Stomach smooth muscle (tissue), 2 donors: ENCODE data around the gene ACP4.
"Not testable (repeated sequence)": the region's sequence is repeated elsewhere in the genome, so short reads cannot be mapped to it uniquely, and the experiment has no call there.

ENCODE experiments used
- H3K27ac ChIP-seq: one replicate; pipeline ENCODE4 v1.7.0; 2013; ENCODE audit warnings: mild to moderate bottlenecking, low read length, inconsistent platforms
- H3K27me3 ChIP-seq, 2 donors: one replicate each; pipeline ENCODE4 v1.7.0; 2013; ENCODE audit warnings: low read length in 2 of 2; ENCODE audit not compliant: insufficient read depth in 2 of 2, control insufficient read depth in 1 of 2
- H3K36me3 ChIP-seq, 2 donors: one replicate each; pipeline ENCODE4 v1.7.0; 2013; ENCODE audit warnings: low read length in 2 of 2; ENCODE audit not compliant: control insufficient read depth in 2 of 2, insufficient read depth in 2 of 2
- H3K4me1 ChIP-seq: one replicate; pipeline ENCODE4 v1.7.0; 2013; ENCODE audit warnings: low read length; ENCODE audit not compliant: control insufficient read depth, insufficient read depth
- H3K4me3 ChIP-seq, 2 donors: one replicate each; pipeline ENCODE4 v1.7.0; 2013; ENCODE audit warnings: low read length in 2 of 2
- H3K9ac ChIP-seq, 2 donors: one replicate each; pipeline ENCODE4 v1.7.0; 2013; ENCODE audit warnings: low read length in 2 of 2, mild to moderate bottlenecking in 1 of 2
- H3K9me3 ChIP-seq, 2 donors: one replicate each; pipeline ENCODE4 v1.7.0; 2013; ENCODE audit warnings: low read length in 2 of 2; ENCODE audit not compliant: control insufficient read depth in 2 of 2
- donor health status: healthy.
- donor health status: Pancreatic carcinoma.

The ACP4 gene

DNA sequence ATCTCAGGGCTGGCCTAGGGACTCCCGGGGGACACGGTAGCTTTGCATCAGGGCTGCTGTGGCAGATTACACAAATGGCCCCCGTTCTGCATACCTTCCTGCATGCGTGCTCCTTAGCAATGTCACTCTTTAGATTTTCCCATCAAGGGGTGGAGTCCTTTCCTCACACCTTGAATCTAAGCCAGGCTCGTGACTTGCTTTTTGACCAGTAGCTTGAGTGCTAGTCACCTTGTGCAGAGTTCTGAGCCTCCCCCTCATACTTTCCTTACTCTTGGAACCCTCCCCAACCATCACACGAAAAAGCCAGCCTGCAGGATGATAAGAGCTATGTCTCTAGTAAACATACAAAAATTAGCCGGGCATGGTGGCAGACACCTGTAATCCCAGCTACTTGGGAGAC lies 16.8 kb upstream of the ACP4 start:
- H3K4me1 ChIP-seq, H3K4me3 ChIP-seq, H3K9me3 ChIP-seq, H3K9ac ChIP-seq, H3K27ac ChIP-seq, H3K36me3 ChIP-seq: not testable (repeated sequence)
- peaks cover 14 to 25% of the 10 kb centered on the region in 2 donors for H3K27me3 ChIP-seq

DNA sequence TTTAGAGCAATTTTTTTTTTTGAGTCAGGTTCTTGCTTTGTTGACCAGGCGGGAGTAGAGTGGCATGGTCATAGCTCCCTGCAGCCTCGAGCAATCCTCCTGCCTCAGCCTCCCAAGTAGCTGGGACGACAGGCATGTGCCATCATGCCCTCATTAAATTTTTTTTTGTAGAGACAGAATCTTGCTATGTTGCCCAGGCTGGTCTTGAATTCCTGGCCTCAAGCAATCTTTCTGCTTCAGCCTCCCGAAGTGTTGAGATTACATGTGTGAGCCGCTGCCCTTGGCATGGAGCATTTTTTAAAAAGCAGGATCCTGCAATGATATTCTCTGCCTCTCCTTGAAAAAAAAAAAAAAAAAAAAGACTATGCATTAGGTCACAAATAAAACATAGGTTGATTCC lies 14.1 kb upstream of the ACP4 start:
- peaks cover 3 to 5% of the 10 kb centered on the region in 2 donors for H3K9me3 ChIP-seq
- no peak overlapping the region for H3K27ac ChIP-seq
- H3K9ac ChIP-seq: no peak overlapping the region
- H3K27me3 ChIP-seq: peaks cover 39 to 43% of the 10 kb centered on the region in 2 donors
- no peaks in the 10 kb centered on the region for H3K36me3 ChIP-seq
- no peaks in the 10 kb centered on the region for H3K4me1 ChIP-seq
- no peak overlapping the region for H3K4me3 ChIP-seq

DNA sequence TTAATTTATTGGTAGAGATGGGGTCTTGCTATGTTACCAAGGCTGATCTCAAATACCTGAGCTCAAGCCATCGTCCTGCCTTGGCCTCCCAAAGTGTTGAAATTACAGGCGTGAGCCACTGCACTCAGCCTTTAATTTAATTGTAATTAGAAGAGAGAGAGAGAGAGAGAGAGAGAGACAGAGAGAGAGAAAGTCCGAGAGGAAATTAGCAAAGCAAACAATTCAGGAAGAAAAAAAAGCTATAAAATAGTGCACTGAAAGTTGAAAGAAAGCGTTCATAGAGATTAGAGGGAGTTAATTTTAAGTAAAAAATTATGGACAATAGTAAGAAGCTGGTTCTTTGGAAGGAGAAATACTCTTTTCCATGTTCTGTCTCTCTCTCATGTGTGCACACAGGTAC lies 13.0 kb upstream of the ACP4 start:
- no peak overlapping the region for H3K4me3 ChIP-seq
- peaks cover 39 to 40% of the 10 kb centered on the region in 2 donors for H3K27me3 ChIP-seq
- H3K4me1 ChIP-seq: no peaks in the 10 kb centered on the region
- peaks cover 3 to 4% of the 10 kb centered on the region in 2 donors for H3K9me3 ChIP-seq
- no peak overlapping the region for H3K9ac ChIP-seq
- H3K27ac ChIP-seq: no peak overlapping the region
- no peaks in the 10 kb centered on the region for H3K36me3 ChIP-seq

DNA sequence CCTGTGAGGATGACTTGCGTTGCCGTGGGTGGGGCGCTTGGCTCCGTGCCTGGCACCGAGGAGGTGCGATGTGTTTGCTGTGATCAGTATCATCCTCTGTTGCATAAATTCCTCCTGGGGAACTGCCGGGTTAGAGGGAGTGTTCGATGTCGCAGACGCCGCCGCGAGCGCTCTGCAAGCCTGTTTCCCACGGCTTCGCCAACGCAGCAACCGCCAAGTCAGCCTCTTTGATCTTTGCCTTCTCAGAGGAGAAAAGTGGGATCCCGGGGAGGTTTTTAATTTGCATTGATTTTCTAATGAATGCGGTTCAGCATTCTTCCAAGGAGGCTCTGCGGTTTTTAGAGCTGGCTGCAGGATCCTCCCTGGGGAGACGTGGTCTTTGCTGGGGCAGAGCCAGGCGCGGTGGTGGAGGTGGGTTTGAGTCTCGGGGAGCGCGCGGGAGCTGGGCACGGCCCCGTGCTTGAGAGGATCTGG lies 12.3 kb upstream of the ACP4 start:
- Histone ChIP-seq H3K4me3 (no peak overlapping the region), H3K9me3 (no peaks in the 10 kb centered on the region), H3K36me3 (no peaks in the 10 kb centered on the region), H3K9ac (no peak overlapping the region), H3K4me1 (no peaks in the 10 kb centered on the region), H3K27ac (no peak overlapping the region), H3K27me3 (peaks cover 41 to 43% of the 10 kb centered on the region in 2 donors)

DNA sequence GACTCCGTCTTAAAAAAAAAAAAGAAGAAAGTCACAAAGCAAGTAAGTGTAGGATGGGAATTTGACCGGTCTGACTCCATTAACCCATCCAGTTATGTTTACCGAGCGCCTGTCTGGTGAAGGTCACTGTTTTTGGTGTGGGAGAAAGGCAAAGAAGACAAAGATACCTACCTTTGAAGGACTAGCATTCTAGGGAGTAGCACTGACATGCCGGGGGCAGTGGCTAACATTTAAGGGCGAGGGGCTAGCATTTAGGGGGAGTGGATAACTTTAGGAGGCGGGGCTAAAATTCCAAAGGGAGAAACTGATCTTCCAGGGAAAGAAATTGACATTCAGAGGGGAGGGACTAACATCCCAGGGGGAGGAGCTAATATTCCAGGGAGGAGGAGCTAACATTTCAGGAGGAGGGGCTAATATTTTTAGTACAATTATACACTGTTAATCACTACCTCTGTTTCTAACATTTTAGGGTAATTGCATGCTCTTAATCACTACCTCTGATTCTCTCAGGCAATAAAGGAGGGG lies 11.2 kb upstream of the ACP4 start:
- Histone ChIP-seq H3K9me3 (no peaks in the 10 kb centered on the region), H3K27ac (no peak overlapping the region), H3K4me3 (no peak overlapping the region), H3K27me3 (peaks cover 37 to 45% of the 10 kb centered on the region in 2 donors), H3K36me3 (no peaks in the 10 kb centered on the region), H3K4me1 (peaks cover 3% of the 10 kb centered on the region), H3K9ac (no peak overlapping the region)

DNA sequence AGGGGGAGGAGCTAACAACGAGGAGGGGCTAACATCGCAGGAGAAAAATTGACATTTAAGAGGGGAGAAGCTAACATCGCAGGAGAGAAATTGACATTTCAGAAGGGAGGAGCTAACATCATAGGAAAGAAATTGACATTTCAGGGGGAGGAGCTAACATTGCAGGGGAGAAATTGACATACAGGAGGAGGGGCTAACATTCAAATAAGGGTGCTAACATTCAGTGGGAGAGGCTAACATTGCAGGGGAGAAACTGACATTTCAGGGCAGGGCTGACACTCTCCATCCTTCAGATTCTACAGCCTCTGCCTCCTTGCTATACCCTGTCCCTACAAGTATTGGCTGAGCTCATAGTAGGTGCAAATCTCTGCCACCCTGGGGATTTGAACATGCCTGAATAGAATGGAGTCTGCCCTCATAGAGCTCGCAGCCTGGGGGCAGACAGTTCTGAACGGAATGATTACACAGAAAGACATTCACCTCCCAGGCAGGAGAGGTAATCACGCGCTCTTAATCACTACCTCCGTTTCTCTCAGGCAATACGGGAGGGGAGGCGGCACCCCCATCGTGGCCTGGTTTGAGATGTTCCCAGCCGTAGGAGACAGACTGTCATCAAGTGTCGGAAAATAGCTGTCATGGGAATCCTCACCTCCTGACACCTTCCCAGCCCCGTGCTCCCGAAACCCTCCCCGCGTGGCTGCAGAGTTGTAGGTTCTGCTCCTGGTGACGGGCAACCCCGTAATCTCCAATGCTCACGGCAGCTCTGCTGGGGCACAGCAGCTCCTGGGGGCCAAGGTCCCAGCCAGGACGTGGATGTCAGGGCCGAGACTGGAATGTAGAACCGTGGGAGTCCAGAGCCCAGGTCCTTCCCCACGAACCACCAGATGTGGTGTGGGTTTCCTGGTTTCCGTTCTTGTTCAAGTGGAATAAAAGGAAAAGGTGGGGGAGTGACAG lies 10.4 kb upstream of the ACP4 start:
- H3K9me3 ChIP-seq: no peaks in the 10 kb centered on the region
- H3K9ac ChIP-seq: no peak overlapping the region
- no peak overlapping the region for H3K27ac ChIP-seq
- H3K4me3 ChIP-seq: no peak overlapping the region
- peaks cover 3% of the 10 kb centered on the region for H3K4me1 ChIP-seq
- no peaks in the 10 kb centered on the region for H3K36me3 ChIP-seq
- H3K27me3 ChIP-seq: peaks cover 36 to 44% of the 10 kb centered on the region in 2 donors

DNA sequence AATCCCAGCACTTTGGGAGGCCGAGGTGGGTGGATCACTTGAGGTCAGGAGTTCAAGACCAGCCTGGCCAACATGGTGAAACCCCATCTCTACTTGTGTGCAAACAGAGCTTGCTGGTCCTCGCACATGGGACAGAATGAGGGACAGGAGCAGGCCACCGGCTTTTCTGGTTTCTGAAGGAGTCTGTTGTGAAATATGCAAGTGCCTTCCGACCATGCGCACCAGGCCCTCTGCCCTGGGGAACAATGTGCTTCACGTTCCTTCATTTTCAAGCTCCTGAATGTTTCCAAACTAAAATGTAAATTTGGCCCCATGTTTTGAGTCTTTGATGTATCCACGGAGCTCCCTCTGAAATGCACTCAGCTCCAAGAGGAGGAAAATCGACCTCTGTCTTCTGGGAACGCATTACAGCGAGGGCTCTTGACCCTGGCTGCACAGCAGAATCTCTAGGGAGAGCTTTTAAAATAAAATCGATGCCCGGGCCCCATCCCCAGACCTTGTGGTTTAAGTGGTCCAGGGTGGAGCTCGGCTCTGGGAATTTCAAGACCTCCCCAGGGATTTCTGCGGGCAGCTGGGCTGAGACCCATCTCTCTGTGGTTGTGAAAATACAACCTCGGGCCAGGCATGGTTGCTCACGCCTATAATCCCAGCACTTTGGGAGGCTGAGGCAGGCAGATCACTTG lies 9.3 kb upstream of the ACP4 start:
- H3K9me3 ChIP-seq: no peaks in the 10 kb centered on the region
- no peaks in the 10 kb centered on the region for H3K36me3 ChIP-seq
- peaks cover 34 to 41% of the 10 kb centered on the region in 2 donors for H3K27me3 ChIP-seq
- no peak overlapping the region for H3K9ac ChIP-seq
- no peak overlapping the region for H3K27ac ChIP-seq
- no peak overlapping the region for H3K4me3 ChIP-seq
- H3K4me1 ChIP-seq: peaks cover 3% of the 10 kb centered on the region

DNA sequence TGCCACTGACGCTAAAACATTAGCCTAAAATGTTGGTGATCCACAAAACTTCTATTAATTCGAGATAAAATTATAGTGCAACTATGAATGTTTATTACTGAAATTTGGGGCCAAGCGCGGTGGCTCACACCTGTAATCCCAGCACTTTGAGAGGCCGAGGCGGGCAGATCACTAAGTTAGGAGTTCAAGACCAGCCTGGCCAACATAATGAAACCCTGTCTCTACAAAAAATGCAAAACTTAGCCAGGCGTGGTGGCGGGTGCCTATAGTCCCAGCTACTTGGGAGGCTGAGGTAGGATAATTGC lies 6.4 kb upstream of the ACP4 start:
- H3K4me3 ChIP-seq, H3K9ac ChIP-seq, H3K27ac ChIP-seq, H3K36me3 ChIP-seq, H3K4me1 ChIP-seq, H3K9me3 ChIP-seq: not testable (repeated sequence)
- H3K27me3 ChIP-seq: peaks cover 24 to 27% of the 10 kb centered on the region in 2 donors

DNA sequence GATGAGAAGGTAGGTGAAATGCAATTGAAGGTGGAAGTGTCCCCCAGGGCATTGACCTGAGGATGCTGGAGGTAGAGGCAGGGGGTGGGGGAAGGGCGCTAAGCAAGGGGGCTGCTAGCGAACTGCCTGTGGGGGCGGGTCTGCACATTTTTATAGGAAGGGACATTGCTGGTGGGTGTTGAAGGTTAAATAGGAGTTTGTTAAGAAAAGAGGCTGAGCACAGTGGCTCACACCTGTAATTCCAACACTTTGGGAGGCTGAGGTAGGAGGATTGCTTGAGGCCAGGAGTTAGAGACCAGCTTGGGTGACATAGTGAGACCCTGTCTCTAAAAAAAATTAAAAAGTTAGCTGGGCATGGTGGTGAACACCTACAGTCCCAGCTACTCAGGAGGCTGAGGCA lies 5.5 kb upstream of the ACP4 start:
- Histone ChIP-seq H3K4me1 (peaks cover 3% of the 10 kb centered on the region), H3K9ac (no peak overlapping the region), H3K27me3 (peaks cover 16 to 18% of the 10 kb centered on the region in 2 donors), H3K4me3 (no peak overlapping the region), H3K36me3 (no peaks in the 10 kb centered on the region), H3K9me3 (no peaks in the 10 kb centered on the region), H3K27ac (no peak overlapping the region)

DNA sequence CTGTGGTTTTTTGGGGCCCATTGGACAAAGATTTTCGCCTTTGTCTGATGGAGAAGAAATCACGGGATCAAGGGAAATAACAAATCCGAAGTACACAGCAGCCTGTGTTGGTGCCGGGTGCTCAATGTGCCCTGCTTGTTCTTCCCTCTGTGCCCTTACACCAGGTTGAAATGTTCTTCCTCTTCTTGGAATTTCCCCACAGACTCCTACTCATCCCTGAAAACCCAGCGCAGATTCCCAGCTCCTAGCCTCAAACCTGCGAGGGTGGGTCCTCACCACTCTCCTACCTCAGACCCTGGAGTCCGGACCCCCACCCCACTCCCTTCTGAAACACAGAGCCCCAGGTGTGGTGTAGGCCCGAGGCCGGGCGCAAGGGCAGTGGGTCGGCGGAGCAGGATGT lies 4.9 kb upstream of the ACP4 start:
- H3K27ac ChIP-seq: no peak overlapping the region
- H3K36me3 ChIP-seq: no peaks in the 10 kb centered on the region
- no peaks in the 10 kb centered on the region for H3K9me3 ChIP-seq
- H3K4me1 ChIP-seq: peaks cover 3% of the 10 kb centered on the region
- no peak overlapping the region for H3K4me3 ChIP-seq
- H3K27me3 ChIP-seq: peaks cover 10 to 13% of the 10 kb centered on the region in 2 donors
- no peak overlapping the region for H3K9ac ChIP-seq
